Astrocyte of the spinal cord (primary cell): ENCODE results near the gene DTD2.
A peak's percentile ranks its signal among the peaks of the same experiment; 100 is the strongest.
"Not testable (repeated sequence)": the region's sequence is repeated elsewhere in the genome, so short reads cannot be mapped to it uniquely, and the experiment has no call there.

Experiments
- DNase-seq: peaks from one replicate; pipeline ENCODE4 v3.0.0; 2011; ENCODE audit warnings: low read depth, low spot score
- H3K4me3 ChIP-seq: 2 replicates; pipeline ENCODE4 v1.5.1; 2011; ENCODE audit warnings: low read depth, mild to moderate bottlenecking, low read length, moderate library complexity
- CTCF ChIP-seq: IDR thresholded peaks from 2 replicates; pipeline ENCODE4 v1.5.1; 2012; ENCODE audit warnings: low read depth, mild to moderate bottlenecking, low read length, inconsistent platforms
- in situ Hi-C: cut with HindIII; loops from 2 replicates; pipeline ENCODE4 v1.10.0; 2017; ENCODE audit warnings: low sequenced_read_pairs

Gene DTD2

GRCh38 chr14:31445703-31446102 is 11.6 kb downstream of the DTD2 start:
- TF ChIP-seq CTCF = no peak
- no peak overlapping the region for H3K4me3 ChIP-seq
- in situ Hi-C loops = no loop called here
- DNase-seq = no peak

- in situ Hi-C loops = no loop called here
- no peak for DNase-seq
Measured at GRCh38 chr14:31442284-31442683, 15.0 kb downstream of the DTD2 start.

GRCh38 chr14:31441273-31442111 is 15.8 kb downstream of the DTD2 start:
- H3K4me3 ChIP-seq = no peak overlapping the region
- peak; percentile 78 for DNase-seq
- TF ChIP-seq CTCF = no peak
- in situ Hi-C loops = no loop called here

More at GRCh38 chr14:31442284-31442683, 15.0 kb downstream of the DTD2 start:
- H3K4me3 ChIP-seq = no peak overlapping the region
- no peak for TF ChIP-seq CTCF

GRCh38 chr14:31440280-31440679 is 17.0 kb downstream of the DTD2 start:
- DNase-seq = no peak
- TF ChIP-seq CTCF = no peak
- in situ Hi-C loops = no loop called here
- H3K4me3 ChIP-seq = no peak overlapping the region

GRCh38 chr14:31439561-31439960 is 17.7 kb downstream of the DTD2 start:
- H3K4me3 ChIP-seq = no peak overlapping the region
- no peak for TF ChIP-seq CTCF
- DNase-seq = peak; percentile 23
- in situ Hi-C loops = no loop called here

GRCh38 chr14:31437045-31437691 is 20.1 kb downstream of the DTD2 start:
- DNase-seq, in situ Hi-C loops, H3K4me3 ChIP-seq: not testable (repeated sequence)

- no peak overlapping the region for H3K4me3 ChIP-seq
- no peak for DNase-seq
- in situ Hi-C loops = no loop called here
- no peak for TF ChIP-seq CTCF
Measured at GRCh38 chr14:31435276-31435675, 22.0 kb downstream of the DTD2 start.
